OCI-LY1 (cell line): ENCODE data around the gene TRIM9.

Source experiments
- CTCF ChIP-seq: fragments of 200-600 bp; sonication (generic), shearing (Covaris generic); IDR thresholded peaks from 2 replicates; pipeline ENCODE4 v1.5.1; 2017; ENCODE audit warnings: mild to moderate bottlenecking, antibody characterized with exemption, low read length, moderate library complexity, mixed read lengths
- EZH2 ChIP-seq: fragments of 200-600 bp; sonication (generic), shearing (Covaris generic); IDR thresholded peaks from 2 replicates; pipeline ENCODE4 v1.8.0; 2017; ENCODE audit warnings: borderline replicate concordance, mixed run types, mild to moderate bottlenecking, antibody characterized with exemption, low read length, moderate library complexity, mixed read lengths

GRCh38 chr14:51079085-51079484 lies 15.8 kb downstream of the TRIM9 start:
- TF ChIP-seq CTCF, result no peak
- no peak for TF ChIP-seq EZH2
